ENCODE data around the gene COIL.

The COIL gene

DNA sequence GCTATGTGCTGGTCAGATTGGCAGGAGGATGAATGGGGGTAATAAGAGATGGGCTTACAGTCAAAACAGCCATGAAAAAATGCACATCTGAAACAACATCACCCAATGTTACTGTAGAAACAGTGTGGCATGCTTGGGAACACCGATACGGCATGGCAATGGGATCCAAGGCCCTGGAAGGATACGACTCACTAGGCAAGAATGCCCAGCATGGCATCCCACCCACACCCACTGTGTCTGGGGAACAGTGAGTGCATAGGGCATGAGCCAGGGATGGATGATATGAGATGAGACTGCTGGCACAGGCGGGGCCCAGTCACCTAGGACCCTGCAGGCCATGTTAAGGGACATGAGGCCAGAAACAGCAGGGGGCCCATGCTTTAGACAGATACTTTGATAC, 58.5 kb downstream of the COIL start:
- peak; percentile 13 for DNase-seq

DNA sequence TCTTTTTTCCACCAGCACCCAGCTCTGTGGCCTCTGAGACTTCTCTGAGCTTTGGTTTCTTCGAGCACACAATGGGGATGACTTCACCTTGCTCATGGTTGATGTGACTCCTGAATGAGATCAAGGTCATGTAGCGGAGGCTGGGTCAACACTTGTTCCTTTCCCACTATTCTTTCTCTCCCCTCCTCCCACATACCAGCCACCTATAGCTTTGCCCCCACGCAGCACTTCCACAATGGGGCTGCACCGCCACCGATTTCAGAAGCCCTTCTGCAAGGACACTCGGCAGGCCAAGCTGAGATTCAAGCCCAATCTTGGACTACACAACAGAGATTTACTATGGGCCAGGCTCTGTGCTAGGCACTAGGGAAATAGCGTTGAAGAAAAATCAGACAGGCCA, 61.4 kb downstream of the COIL start:
- no peak for DNase-seq

DNA sequence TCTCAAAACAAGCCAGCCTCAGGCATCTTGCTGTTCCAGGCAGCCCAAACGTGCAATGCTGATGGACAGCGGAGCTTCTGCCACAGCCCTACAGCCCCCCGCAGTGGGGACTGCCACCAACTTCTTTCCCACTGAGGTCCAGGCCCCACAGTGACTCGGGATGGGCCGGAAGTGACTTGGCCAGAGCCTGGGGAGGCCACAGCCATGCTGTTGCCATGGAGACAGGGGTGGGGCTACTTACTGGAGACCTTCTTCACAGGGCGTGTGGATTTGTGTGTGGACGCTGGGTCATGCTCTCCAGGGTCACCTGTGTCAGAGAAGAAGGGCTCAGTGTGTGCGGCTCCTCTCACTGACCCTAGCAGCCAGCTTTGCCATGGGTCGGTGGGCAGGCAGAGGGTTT, 62.0 kb downstream of the COIL start:
- DNase-seq: no peak

DNA sequence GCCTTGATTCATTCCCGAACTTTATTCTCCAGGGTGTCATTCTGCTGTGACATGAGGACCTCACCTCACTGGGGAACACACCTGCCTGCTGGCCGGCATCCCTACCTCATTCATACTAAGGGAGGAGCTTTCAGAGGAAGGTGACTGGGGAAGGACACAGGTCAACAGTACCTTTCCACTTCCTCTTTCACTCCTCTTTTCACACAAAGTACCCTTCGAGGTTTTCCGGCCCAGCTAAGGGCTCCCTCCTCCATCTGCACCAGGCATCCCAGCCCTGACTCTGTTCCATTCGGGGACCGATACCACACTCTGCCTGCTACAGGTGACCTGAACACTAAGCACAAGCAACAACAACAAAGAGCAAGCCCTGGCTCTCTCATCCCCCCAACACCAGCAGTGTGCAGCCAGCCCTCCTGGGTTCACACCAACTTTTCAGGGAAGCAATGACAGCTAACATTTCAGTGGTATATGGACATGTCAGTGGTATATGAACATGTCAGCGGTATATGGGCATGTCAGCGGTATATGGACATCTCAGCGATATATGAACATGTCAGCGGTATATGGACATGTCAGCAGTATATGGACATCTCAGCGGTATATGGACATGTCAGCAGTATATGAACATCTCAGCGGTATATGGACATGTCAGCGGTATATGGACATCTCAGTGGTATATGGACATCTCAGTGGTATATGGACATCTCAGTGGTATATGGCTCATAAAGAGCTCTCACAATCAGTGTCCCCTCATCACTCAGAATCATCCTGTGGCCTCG, 63.0 kb downstream of the COIL start:
- DNase-seq: no peak

DNA sequence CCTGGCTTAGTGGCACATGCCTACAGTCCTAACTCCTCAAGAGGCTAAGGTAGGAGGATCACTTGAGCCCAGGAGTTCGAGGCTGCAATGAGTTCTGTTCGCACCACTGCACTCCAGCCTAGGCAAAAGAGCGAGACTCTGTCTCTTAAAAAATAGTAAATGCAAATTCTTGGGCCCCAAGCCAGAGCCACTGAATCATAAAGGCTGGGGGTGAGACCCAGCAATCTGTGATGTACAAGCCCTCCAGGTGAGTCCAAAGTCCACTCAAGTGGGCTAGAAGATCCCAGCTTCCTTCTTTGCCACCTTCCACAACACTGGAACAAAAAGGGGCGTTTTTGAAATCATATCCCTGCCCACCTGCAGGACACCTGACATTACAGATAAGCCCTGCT, 63.9 kb downstream of the COIL start:
- DNase-seq: no peak

DNA sequence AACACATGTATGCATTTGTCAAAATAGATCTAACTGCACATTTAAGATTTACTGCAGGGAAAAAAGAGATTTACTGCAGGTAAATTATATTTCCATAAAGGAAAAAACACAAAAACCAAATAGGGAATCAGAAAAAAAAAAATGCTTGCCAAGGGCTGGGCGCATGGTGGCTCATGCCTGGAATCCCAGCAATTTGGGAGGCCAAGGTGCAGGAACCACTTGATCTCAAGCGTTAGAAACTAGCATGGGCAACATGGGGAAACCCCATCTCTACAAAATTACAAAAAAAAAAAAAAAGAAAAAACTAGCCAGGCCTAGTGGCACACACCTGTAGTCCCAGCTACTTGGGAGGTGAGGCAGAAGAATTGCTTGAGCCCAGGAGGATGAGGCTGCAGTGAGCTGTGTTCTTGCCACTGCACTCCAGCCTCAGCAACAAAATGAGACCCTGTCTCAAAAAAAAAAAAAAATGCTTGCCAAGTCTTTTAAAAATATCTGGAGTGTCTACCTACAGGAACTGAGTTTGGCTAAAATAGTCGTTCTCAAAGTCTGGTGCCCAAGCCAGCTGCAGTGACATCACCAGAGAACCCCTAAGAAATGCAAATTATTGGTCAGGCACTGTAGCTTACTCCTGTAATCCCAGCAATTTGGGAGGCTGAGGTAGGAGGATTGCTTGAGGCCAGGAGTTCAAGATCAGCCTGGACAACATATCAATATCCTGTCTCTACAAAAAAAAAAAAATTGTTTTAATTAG, 64.5 kb downstream of the COIL start:
- no peak for DNase-seq

DNA sequence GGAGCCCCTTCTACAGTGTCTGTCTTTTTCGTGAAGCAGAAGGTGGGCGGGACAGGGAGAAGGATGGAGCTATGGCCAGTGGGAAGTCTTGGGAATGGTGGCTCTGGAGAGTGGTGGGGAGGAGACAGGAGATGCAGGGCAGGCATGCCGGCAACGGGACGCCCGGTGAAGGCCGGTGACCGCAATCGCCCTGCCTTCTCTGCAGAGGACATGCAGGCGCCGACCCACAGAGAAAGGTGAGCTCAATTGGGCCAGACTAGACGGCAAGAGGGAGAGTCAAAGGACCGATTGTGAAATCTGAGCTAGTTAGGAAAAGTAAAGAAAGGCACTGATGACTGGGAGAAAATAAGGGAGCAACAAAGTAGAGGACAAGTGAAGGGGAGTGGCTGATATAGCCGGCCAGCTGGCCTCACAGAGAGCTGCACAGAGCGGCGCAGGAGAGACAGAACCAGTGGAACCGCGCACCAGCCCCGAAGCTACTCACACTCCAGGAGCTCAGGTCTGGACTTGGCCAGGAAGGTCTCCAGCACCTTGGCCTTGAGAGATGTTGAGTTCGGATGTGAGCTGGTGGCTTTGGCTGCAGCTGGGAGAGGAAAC, 65.9 kb downstream of the COIL start:
- DNase-seq: no peak

DNA sequence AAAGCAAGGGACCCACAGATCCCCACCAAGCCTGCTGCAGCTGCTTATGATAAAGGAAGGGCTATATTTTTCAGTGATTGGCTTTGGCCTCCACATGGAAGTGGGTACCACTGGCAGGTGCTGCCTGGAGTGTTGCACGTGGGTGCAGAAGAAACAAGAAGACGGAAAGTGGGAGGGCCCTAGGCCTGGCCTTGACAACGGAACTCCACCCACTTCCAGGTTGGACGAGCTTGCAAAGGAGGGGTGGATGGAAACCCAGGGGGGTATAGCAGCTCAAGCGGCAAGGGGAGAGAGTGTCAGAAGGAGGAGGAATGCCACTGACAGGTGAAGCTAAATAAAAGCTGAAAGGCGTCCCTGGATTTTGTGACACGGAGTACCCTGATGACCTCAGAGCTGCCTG, 67.3 kb downstream of the COIL start:
- no peak for DNase-seq

DNA sequence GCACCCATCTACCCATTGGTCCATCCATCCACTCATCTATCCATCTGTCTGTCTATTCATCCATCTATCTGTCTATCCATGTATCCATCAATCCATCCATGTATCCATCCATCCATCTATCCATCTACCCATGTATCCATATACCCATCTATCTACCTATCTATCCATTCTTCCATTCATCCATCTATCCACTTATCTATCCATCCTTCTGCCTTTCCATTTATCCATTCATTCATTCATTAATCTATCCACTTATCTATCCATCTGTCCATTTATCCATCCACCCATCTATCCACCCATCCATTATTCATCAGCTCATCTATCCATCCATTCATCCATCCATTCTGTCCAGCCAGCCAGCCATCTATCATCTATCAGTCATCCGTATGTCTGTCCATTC, 68.5 kb downstream of the COIL start:
- DNase-seq: no peak

DNA sequence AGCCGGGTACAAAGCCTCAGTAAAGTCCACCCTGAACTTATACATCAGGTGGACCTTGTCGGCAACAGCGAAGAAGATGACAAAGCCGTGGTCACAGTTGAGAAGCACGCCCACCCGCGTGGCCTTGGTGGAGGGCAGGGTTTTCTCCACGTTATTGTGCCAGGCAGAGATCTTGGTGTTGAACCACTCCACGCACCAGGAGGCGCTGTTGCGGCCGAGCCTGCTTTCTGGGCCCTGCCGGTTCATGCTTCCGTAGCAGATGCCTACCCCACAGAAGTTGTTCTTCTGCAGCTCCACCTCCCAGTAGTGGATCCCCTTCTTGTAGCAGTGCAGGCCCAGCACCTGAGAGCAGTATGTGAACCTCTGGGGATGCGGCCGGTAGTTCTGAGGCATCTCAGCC, 69.1 kb downstream of the COIL start:
- no peak for DNase-seq

DNA sequence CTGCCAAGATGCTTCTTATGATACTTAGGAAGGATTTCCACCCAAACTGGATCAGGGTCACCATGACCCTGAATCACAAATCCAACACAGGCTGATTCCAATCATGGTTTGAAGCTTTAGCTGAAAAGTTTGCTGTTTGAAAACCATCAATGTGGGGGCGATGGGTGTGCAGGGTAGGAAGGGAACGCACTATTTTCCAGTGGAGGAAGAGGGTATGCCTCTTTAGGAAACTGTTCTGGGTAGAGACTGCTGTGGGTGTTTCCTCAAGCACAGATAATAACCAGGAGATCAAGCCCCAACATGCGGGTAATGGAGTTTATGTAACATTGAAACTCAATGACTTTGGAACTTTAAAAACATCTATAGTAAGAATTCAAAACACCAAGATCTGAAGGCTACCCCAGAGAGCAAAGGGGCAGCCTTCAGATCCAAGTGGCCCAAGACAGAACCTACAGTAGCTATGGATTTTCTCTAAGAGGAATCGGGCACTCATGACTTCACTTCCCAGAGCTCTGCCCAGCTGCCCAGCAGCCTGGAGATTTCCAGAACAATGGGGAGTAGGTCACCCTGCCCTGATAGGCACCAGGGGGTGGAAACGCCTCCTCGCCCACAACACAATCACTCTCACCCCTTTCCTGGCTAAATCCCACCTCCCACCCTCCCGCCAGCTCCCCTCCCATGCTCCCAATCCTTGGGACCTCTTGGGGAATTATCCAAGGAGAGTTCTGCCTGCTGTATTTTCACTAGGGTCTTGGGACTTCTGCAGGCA, 69.8 kb downstream of the COIL start:
- DNase-seq: no peak

DNA sequence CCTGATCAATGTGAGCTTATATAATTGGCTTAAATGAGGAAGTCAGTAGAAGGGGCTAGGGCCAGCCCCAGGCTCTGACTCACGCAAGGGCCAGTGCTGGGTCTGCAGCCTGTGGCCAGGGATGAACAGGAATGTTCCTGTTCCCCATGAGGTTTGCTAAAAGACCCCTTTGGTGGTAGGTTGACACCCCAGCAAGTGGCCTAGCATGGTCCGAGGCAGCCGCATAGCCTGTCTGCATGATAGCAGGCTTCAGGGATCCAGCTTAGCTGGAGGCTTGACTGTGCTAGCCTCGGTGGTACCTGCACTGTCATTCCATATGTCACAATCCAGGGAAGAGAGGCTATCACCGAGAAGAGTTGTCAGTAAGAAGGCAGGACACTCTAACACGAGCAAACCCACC, 70.5 kb downstream of the COIL start:
- no peak for DNase-seq
